Caco-2 (cell line): ENCODE measurements around the gene SMYD3. TPM values are rescaled to one million over a fixed set of nuclear protein-coding genes. Genes with fewer than 3 reads are reported as not detected.

ENCODE experiments used
- BruUV-seq: library from RNA; stranded (reverse); fragments of 400-500 nt; replicated peaks from 2 replicates; lab custom pipeline; 2021; lab: Mats Ljungman, UMichigan
- CTCF ChIA-PET: fragments of 300-600 bp; sonication (Branson Sonifier 250); formaldehyde crosslinking; loops from one replicate; lab custom pipeline; 2022; ENCODE audit warnings: antibody characterized with exemption; lab: Charles Lee
- POLR2A ChIA-PET: fragments of 300-600 bp; sonication (Branson Sonifier 250); formaldehyde crosslinking; loops from one replicate; lab custom pipeline; 2022; ENCODE audit warnings: antibody characterized with exemption; lab: Charles Lee
- DNase-seq, 2 experiments: peaks; one replicate each; pipeline versions ENCODE4 v3.0.0 to v3.0.0-alpha.2; 2020 to 2022
- H3K27me3 ChIP-seq: replicated peaks from 2 replicates; pipeline ENCODE4 v1.6.0; 2011; ENCODE audit warnings: low read length; ENCODE audit not compliant: control insufficient read depth, insufficient read depth
- H3K36me3 ChIP-seq: 2 replicates; pipeline ENCODE4 v1.5.1; 2011; ENCODE audit warnings: low read length; ENCODE audit not compliant: control insufficient read depth, insufficient read depth
- H3K4me1 ChIP-seq: fragments of 250-450 bp; sonication (Bioruptor Pico); 2 replicates; pipeline ENCODE4 v1.5.1; 2020; ENCODE audit warnings: mild to moderate bottlenecking
- H3K4me3 ChIP-seq: 2 replicates; pipeline ENCODE4 v1.5.1; 2011; ENCODE audit warnings: low read depth, mild to moderate bottlenecking, control low read depth, low read length
- H3K9me3 ChIP-seq: fragments of 250-450 bp; sonication (Bioruptor Pico); 2 replicates; pipeline ENCODE4 v1.5.1; 2020; ENCODE audit warnings: mild to moderate bottlenecking, moderate library complexity
- H3K27ac Mint-ChIP-seq: one replicate; pipeline ENCODE4 v1.8.0; 2022; ENCODE audit warnings: mixed read lengths; ENCODE audit not compliant: unreplicated experiment
- H3K27me3 Mint-ChIP-seq: one replicate; pipeline ENCODE4 v1.8.0; 2022; ENCODE audit warnings: mixed read lengths; ENCODE audit not compliant: insufficient read depth, unreplicated experiment
- H3K36me3 Mint-ChIP-seq: one replicate; pipeline ENCODE4 v1.8.0; 2022; ENCODE audit warnings: mild to moderate bottlenecking, mixed read lengths; ENCODE audit not compliant: insufficient read depth, unreplicated experiment
- H3K4me1 Mint-ChIP-seq: one replicate; pipeline ENCODE4 v1.8.0; 2022; ENCODE audit warnings: low read depth, mixed read lengths; ENCODE audit not compliant: unreplicated experiment
- H3K4me3 Mint-ChIP-seq: one replicate; pipeline ENCODE4 v1.8.0; 2022; ENCODE audit warnings: mild to moderate bottlenecking, moderate library complexity, mixed read lengths; ENCODE audit not compliant: unreplicated experiment
- H3K9me3 Mint-ChIP-seq: one replicate; pipeline ENCODE4 v1.8.0; 2022; ENCODE audit warnings: mixed read lengths; ENCODE audit not compliant: unreplicated experiment
- CTCF ChIP-seq, 2 experiments: fragments of 200-600 bp in 1 of 2; IDR thresholded peaks; 1 replicate in 1 of 2; 2 replicates in 1 of 2; pipeline versions ENCODE4 v1.5.1 to v1.8.0; 2011 to 2022; ENCODE audit warnings: antibody characterized with exemption in 1 of 2, control low read depth in 1 of 2, inconsistent platforms in 1 of 2, low read depth in 1 of 2, low read length in 1 of 2, mild to moderate bottlenecking in 1 of 2, moderate library complexity in 1 of 2; ENCODE audit not compliant: insufficient read depth in 1 of 2, severe bottlenecking in 1 of 2, unreplicated experiment in 1 of 2
- intact Hi-C: fragments of 100-400 bp; cut with micrococcal nuclease; formaldehyde crosslinking; loops from one replicate; pipeline ENCODE4 v1.10.0; 2022; ENCODE audit not compliant: unreplicated experiment
- total RNA-seq: library from RNA; stranded (reverse); gene quantifications from 2 replicates; pipeline ENCODE4 v1.2.3, GENCODE V29; 2022

The SMYD3 gene
- total RNA-seq, 1 experiment from 2014 or later: 33.0 TPM

GRCh38 chr1:246199086-246199645, 307.9 kb downstream of the SMYD3 start:
- intact Hi-C loops: no loop called here
- Mint-ChIP-seq H3K27ac (no peak overlapping the region), H3K4me3 (no peak overlapping the region), H3K4me1 (peaks cover 12% of the 10 kb centered on the region), H3K36me3 (no peaks in the 10 kb centered on the region), H3K27me3 (no peaks in the 10 kb centered on the region), H3K9me3 (no peaks in the 10 kb centered on the region)
- POLR2A ChIA-PET: no interaction called here
- no peak for DNase-seq
- no peak overlapping the region for H3K4me3 ChIP-seq
- no peaks in the 10 kb centered on the region for H3K36me3 ChIP-seq
- no peaks in the 10 kb centered on the region for H3K4me1 ChIP-seq
- no peak for TF ChIP-seq CTCF (IDR thresholded peaks at IDR 0.05; ENCODE audit: insufficient read depth in 1 of 2, low read depth in 1 of 2, low read length in 1 of 2, severe bottlenecking in 1 of 2, unreplicated experiment in 1 of 2)
- no peaks in the 10 kb centered on the region for H3K27me3 ChIP-seq
- no peaks in the 10 kb centered on the region for H3K9me3 ChIP-seq
- CTCF ChIA-PET: no interaction called here
- BruUV-seq: no TSS peak

- H3K4me1 Mint-ChIP-seq: peaks cover 12% of the 10 kb centered on the region
- CTCF ChIA-PET: no interaction called here
Observed at GRCh38 chr1:246198115-246198816, 308.8 kb downstream of the SMYD3 start.

GRCh38 chr1:246197076-246197475, 310.0 kb downstream of the SMYD3 start:
- intact Hi-C loops: no loop called here
- H3K4me3 ChIP-seq: no peak overlapping the region
- Mint-ChIP-seq H3K4me3 (no peak overlapping the region), H3K27ac (no peak overlapping the region), H3K9me3 (no peaks in the 10 kb centered on the region), H3K4me1 (peaks cover 12% of the 10 kb centered on the region), H3K36me3 (no peaks in the 10 kb centered on the region), H3K27me3 (no peaks in the 10 kb centered on the region)
- DNase-seq: no peak
- no peaks in the 10 kb centered on the region for H3K36me3 ChIP-seq
- CTCF ChIA-PET: no interaction called here
- H3K27me3 ChIP-seq: no peaks in the 10 kb centered on the region
- TF ChIP-seq CTCF (IDR thresholded peaks at IDR 0.05; ENCODE audit: insufficient read depth in 1 of 2, low read depth in 1 of 2, low read length in 1 of 2, severe bottlenecking in 1 of 2, unreplicated experiment in 1 of 2): no peak
- H3K4me1 ChIP-seq: no peaks in the 10 kb centered on the region
- BruUV-seq: no TSS peak
- H3K9me3 ChIP-seq: no peaks in the 10 kb centered on the region
- POLR2A ChIA-PET: no interaction called here

More at GRCh38 chr1:246198115-246198816, 308.8 kb downstream of the SMYD3 start:
- no peaks in the 10 kb centered on the region for H3K9me3 ChIP-seq
- no peaks in the 10 kb centered on the region for H3K9me3 Mint-ChIP-seq
- no peaks in the 10 kb centered on the region for H3K27me3 ChIP-seq
- H3K36me3 Mint-ChIP-seq: no peaks in the 10 kb centered on the region
- no peak for DNase-seq
- H3K4me3 Mint-ChIP-seq: no peak overlapping the region
- no peaks in the 10 kb centered on the region for H3K36me3 ChIP-seq
- POLR2A ChIA-PET: no interaction called here
- no peaks in the 10 kb centered on the region for H3K27me3 Mint-ChIP-seq
- no peaks in the 10 kb centered on the region for H3K4me1 ChIP-seq
- no TSS peak for BruUV-seq
- TF ChIP-seq CTCF (IDR thresholded peaks at IDR 0.05; ENCODE audit: insufficient read depth in 1 of 2, low read depth in 1 of 2, low read length in 1 of 2, severe bottlenecking in 1 of 2, unreplicated experiment in 1 of 2): no peak
- intact Hi-C loops: no loop called here
- H3K27ac Mint-ChIP-seq: no peak overlapping the region
- H3K4me3 ChIP-seq: no peak overlapping the region
